K562 (cell line): Measurements from ENCODE around the gene EGFL7. TPM values are rescaled to one million over a fixed set of nuclear protein-coding genes. Genes with fewer than 3 reads are reported as not detected.

ENCODE experiments used
- CTCF ChIP-seq, 3 experiments: IDR thresholded peaks in 2 of 3; conservative IDR thresholded peaks in 1 of 3; 2 replicates each; pipeline ENCODE4 v1.5.1; 2011 to 2012; ENCODE audit warnings: low read length in 3 of 3, mild to moderate bottlenecking in 3 of 3, control low read depth in 2 of 3, improper control_type of control experiment in 1 of 3, inconsistent platforms in 1 of 3, low read depth in 1 of 3, mixed read lengths in 1 of 3, moderate library complexity in 1 of 3; ENCODE audit not compliant: insufficient read depth in 2 of 3
- GATAD2A ChIP-seq: fragments of 450-650 bp; IDR thresholded peaks from 2 replicates; pipeline ENCODE4 v1.6.1; 2017
- PRPF4 ChIP-seq: fragments of 200-400 bp; formaldehyde crosslinking; IDR thresholded peaks from one replicate; pipeline ENCODE4 v1.6.1; 2017; ENCODE audit warnings: low read length, low read depth, mild to moderate bottlenecking; ENCODE audit not compliant: insufficient read depth, poor library complexity, severe bottlenecking
- SAFB ChIP-seq: fragments of 200-400 bp; formaldehyde crosslinking; IDR thresholded peaks from 2 replicates; pipeline ENCODE4 v1.6.1; 2017; ENCODE audit warnings: low read depth, low read length, borderline replicate concordance
- SMC3 ChIP-seq: conservative IDR thresholded peaks from 2 replicates; pipeline ENCODE4 v1.6.1; 2011; ENCODE audit warnings: low read depth, low read length, improper control_type of control experiment; ENCODE audit not compliant: insufficient read depth
- SRSF1 ChIP-seq: fragments of 200-400 bp; formaldehyde crosslinking; IDR thresholded peaks from 2 replicates; pipeline ENCODE4 v1.6.1; 2017; ENCODE audit warnings: mild to moderate bottlenecking, low read depth, low read length, moderate library complexity
- polyA plus RNA-seq, 8 experiments: library from polyadenylated mRNA; depleted of rRNA in 4 of 8; stranded (reverse) in 5 of 8; unstranded in 3 of 8; fragments of >200 nt; fragmentation: Nextera tagmentation in 2 of 8; fragmentation: Illumina TruSeq in 1 of 8; extraction: Ambion mirVana in 2 of 8; extraction: Trizol in 1 of 8; gene quantifications; 2 replicates each; pipeline versions ENCODE4 v1.2.1 to v1.2.3, GENCODE V29; 2011 to 2014; ENCODE audit warnings: inconsistent platforms in 1 of 8, missing spikeins in 1 of 8
- total RNA-seq, 7 experiments: library from RNA; depleted of rRNA in 6 of 7; stranded (reverse); fragments of >200 nt in 6 of 7; fragmentation: Illumina TruSeq in 2 of 7; extraction: Trizol in 2 of 7; gene quantifications; 2 replicates each; pipeline versions ENCODE4 v1.2.1 to v1.2.3, GENCODE V29; 2011 to 2021; ENCODE audit warnings: low replicate concordance in 1 of 7
- TF ChIP-seq, protein P1 (sequence below): fragments of 200-600 bp; sonication (generic); IDR thresholded peaks from one replicate; pipeline ENCODE4 v1.6.1; 2012; ENCODE audit warnings: mild to moderate bottlenecking, low read depth, low read length, inconsistent platforms
- TF ChIP-seq, protein P2 (sequence below): sonication (generic); formaldehyde crosslinking; IDR thresholded peaks from 2 replicates; pipeline ENCODE4 v1.8.1; 2023; ENCODE audit warnings: mild to moderate bottlenecking, missing genetic modification reagents

EGFL7 gene
- total and polyA plus RNA-seq, 9 of the 15 experiments (the other 6 are each of a cell fraction or from before 2014, with no cell fraction given), result 1.5 to 286 (median 55.5) TPM

- peak; percentile 72 to 88 (median 82) for TF ChIP-seq CTCF (IDR thresholded peaks at IDR 0.05 in 2 of 3, conservative IDR thresholded peaks at IDR 0.05 in 1 of 3; ENCODE audit: insufficient read depth in 2 of 3, low read depth in 1 of 3, low read length in 3 of 3)
- TF ChIP-seq PRPF4, result peak; percentile 68
- TF ChIP-seq, protein P1, sequence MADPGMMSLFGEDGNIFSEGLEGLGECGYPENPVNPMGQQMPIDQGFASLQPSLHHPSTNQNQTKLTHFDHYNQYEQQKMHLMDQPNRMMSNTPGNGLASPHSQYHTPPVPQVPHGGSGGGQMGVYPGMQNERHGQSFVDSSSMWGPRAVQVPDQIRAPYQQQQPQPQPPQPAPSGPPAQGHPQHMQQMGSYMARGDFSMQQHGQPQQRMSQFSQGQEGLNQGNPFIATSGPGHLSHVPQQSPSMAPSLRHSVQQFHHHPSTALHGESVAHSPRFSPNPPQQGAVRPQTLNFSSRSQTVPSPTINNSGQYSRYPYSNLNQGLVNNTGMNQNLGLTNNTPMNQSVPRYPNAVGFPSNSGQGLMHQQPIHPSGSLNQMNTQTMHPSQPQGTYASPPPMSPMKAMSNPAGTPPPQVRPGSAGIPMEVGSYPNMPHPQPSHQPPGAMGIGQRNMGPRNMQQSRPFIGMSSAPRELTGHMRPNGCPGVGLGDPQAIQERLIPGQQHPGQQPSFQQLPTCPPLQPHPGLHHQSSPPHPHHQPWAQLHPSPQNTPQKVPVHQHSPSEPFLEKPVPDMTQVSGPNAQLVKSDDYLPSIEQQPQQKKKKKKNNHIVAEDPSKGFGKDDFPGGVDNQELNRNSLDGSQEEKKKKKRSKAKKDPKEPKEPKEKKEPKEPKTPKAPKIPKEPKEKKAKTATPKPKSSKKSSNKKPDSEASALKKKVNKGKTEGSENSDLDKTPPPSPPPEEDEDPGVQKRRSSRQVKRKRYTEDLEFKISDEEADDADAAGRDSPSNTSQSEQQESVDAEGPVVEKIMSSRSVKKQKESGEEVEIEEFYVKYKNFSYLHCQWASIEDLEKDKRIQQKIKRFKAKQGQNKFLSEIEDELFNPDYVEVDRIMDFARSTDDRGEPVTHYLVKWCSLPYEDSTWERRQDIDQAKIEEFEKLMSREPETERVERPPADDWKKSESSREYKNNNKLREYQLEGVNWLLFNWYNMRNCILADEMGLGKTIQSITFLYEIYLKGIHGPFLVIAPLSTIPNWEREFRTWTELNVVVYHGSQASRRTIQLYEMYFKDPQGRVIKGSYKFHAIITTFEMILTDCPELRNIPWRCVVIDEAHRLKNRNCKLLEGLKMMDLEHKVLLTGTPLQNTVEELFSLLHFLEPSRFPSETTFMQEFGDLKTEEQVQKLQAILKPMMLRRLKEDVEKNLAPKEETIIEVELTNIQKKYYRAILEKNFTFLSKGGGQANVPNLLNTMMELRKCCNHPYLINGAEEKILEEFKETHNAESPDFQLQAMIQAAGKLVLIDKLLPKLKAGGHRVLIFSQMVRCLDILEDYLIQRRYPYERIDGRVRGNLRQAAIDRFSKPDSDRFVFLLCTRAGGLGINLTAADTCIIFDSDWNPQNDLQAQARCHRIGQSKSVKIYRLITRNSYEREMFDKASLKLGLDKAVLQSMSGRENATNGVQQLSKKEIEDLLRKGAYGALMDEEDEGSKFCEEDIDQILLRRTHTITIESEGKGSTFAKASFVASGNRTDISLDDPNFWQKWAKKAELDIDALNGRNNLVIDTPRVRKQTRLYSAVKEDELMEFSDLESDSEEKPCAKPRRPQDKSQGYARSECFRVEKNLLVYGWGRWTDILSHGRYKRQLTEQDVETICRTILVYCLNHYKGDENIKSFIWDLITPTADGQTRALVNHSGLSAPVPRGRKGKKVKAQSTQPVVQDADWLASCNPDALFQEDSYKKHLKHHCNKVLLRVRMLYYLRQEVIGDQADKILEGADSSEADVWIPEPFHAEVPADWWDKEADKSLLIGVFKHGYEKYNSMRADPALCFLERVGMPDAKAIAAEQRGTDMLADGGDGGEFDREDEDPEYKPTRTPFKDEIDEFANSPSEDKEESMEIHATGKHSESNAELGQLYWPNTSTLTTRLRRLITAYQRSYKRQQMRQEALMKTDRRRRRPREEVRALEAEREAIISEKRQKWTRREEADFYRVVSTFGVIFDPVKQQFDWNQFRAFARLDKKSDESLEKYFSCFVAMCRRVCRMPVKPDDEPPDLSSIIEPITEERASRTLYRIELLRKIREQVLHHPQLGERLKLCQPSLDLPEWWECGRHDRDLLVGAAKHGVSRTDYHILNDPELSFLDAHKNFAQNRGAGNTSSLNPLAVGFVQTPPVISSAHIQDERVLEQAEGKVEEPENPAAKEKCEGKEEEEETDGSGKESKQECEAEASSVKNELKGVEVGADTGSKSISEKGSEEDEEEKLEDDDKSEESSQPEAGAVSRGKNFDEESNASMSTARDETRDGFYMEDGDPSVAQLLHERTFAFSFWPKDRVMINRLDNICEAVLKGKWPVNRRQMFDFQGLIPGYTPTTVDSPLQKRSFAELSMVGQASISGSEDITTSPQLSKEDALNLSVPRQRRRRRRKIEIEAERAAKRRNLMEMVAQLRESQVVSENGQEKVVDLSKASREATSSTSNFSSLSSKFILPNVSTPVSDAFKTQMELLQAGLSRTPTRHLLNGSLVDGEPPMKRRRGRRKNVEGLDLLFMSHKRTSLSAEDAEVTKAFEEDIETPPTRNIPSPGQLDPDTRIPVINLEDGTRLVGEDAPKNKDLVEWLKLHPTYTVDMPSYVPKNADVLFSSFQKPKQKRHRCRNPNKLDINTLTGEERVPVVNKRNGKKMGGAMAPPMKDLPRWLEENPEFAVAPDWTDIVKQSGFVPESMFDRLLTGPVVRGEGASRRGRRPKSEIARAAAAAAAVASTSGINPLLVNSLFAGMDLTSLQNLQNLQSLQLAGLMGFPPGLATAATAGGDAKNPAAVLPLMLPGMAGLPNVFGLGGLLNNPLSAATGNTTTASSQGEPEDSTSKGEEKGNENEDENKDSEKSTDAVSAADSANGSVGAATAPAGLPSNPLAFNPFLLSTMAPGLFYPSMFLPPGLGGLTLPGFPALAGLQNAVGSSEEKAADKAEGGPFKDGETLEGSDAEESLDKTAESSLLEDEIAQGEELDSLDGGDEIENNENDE, result peak; percentile 60
- 0 out of 2 replicates have a peak, but pooled peaks have one; percentile 12 for TF ChIP-seq SRSF1
- peak; percentile 22; the same call in 1 of the 2 replicates for TF ChIP-seq SAFB
- TF ChIP-seq, protein P2, sequence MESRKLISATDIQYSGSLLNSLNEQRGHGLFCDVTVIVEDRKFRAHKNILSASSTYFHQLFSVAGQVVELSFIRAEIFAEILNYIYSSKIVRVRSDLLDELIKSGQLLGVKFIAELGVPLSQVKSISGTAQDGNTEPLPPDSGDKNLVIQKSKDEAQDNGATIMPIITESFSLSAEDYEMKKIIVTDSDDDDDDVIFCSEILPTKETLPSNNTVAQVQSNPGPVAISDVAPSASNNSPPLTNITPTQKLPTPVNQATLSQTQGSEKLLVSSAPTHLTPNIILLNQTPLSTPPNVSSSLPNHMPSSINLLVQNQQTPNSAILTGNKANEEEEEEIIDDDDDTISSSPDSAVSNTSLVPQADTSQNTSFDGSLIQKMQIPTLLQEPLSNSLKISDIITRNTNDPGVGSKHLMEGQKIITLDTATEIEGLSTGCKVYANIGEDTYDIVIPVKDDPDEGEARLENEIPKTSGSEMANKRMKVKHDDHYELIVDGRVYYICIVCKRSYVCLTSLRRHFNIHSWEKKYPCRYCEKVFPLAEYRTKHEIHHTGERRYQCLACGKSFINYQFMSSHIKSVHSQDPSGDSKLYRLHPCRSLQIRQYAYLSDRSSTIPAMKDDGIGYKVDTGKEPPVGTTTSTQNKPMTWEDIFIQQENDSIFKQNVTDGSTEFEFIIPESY (CRISPR knock-in tag), result peak; percentile 30; the same call in 1 of the 2 replicates
- 0 out of 2 replicates have a peak, but pooled peaks have one; percentile 48 for TF ChIP-seq GATAD2A
- TF ChIP-seq SMC3, result 0 out of 2 replicates have a peak, but pooled peaks have one; percentile 16
These were observed 9.1 kb downstream of the EGFL7 start (continued) for GRCh38 chr9:136671646-136672430.
